ENCODE results near the gene TCL1A. TPM values are rescaled to one million over a fixed set of nuclear protein-coding genes. Genes with fewer than 3 reads are reported as not detected.

The TCL1A gene
- polyA plus RNA-seq, 4 donors = 0.72 to 2.5 (median 1.1) TPM

GRCh38 chr14:95707327-95707726, 6.6 kb downstream of the TCL1A start:
- no peak for DNase-seq (ENCODE audit: low read depth in 4 of 4, low spot score in 3 of 4)

- no peak for DNase-seq (ENCODE audit: low read depth in 4 of 4, low spot score in 3 of 4)
Observed at GRCh38 chr14:95705518-95705917, 8.4 kb downstream of the TCL1A start.

GRCh38 chr14:95703805-95704204, 10.1 kb downstream of the TCL1A start:
- DNase-seq (ENCODE audit: low read depth in 4 of 4, low spot score in 3 of 4) = no peak

- DNase-seq (ENCODE audit: low read depth in 4 of 4, low spot score in 3 of 4) = no peak
Observed at GRCh38 chr14:95703341-95703740, 10.6 kb downstream of the TCL1A start.

- DNase-seq (ENCODE audit: low read depth in 4 of 4, low spot score in 3 of 4) = peak in 2 of 4 donors; percentile 26 to 48
Observed at GRCh38 chr14:95701846-95702221, 12.1 kb downstream of the TCL1A start.

- DNase-seq (ENCODE audit: low read depth in 4 of 4, low spot score in 3 of 4) = no peak
Observed at GRCh38 chr14:95700221-95700976, 13.5 kb downstream of the TCL1A start.

GRCh38 chr14:95699412-95699811, 14.5 kb downstream of the TCL1A start:
- DNase-seq (ENCODE audit: low read depth in 4 of 4, low spot score in 3 of 4) = no peak

GRCh38 chr14:95698287-95698686, 15.6 kb downstream of the TCL1A start:
- no peak for DNase-seq (ENCODE audit: low read depth in 4 of 4, low spot score in 3 of 4)

- DNase-seq (ENCODE audit: low read depth in 4 of 4, low spot score in 3 of 4) = no peak
Observed at GRCh38 chr14:95697764-95698163, 16.2 kb downstream of the TCL1A start.

GRCh38 chr14:95696741-95697140, 17.2 kb downstream of the TCL1A start:
- DNase-seq (ENCODE audit: low read depth in 4 of 4, low spot score in 3 of 4) = no peak

- no peak for DNase-seq (ENCODE audit: low read depth in 4 of 4, low spot score in 3 of 4)
Observed at GRCh38 chr14:95695913-95696312, 18.0 kb downstream of the TCL1A start.

- DNase-seq (ENCODE audit: low read depth in 4 of 4, low spot score in 3 of 4) = no peak
Observed at GRCh38 chr14:95695051-95695450, 18.9 kb downstream of the TCL1A start.

- no peak for DNase-seq (ENCODE audit: low read depth in 4 of 4, low spot score in 3 of 4)
Observed at GRCh38 chr14:95692109-95692508, 21.8 kb downstream of the TCL1A start.

GRCh38 chr14:95691591-95691990, 22.3 kb downstream of the TCL1A start:
- no peak for DNase-seq (ENCODE audit: low read depth in 4 of 4, low spot score in 3 of 4)

- DNase-seq (ENCODE audit: low read depth in 4 of 4, low spot score in 3 of 4) = no peak
Observed at GRCh38 chr14:95690815-95691214, 23.1 kb downstream of the TCL1A start.

- no peak for DNase-seq (ENCODE audit: low read depth in 4 of 4, low spot score in 3 of 4)
Observed at GRCh38 chr14:95689441-95689840, 24.5 kb downstream of the TCL1A start.

- no peak for DNase-seq (ENCODE audit: low read depth in 4 of 4, low spot score in 3 of 4)
Observed at GRCh38 chr14:95686935-95687334, 27.0 kb downstream of the TCL1A start.

GRCh38 chr14:95685978-95686922, 27.7 kb downstream of the TCL1A start, which contains the start of gene TCL1B:
Gene TCL1B (plus strand): TSS chr14:95686426. CDS start chr14:95686468, 42 bp downstream.
- no peak for DNase-seq (ENCODE audit: low read depth in 4 of 4, low spot score in 3 of 4)

- DNase-seq (ENCODE audit: low read depth in 4 of 4, low spot score in 3 of 4) = no peak
Observed at GRCh38 chr14:95683793-95684192, 30.1 kb downstream of the TCL1A start.

GRCh38 chr14:95681153-95681552, 32.8 kb downstream of the TCL1A start:
- DNase-seq (ENCODE audit: low read depth in 4 of 4, low spot score in 3 of 4) = no peak

- DNase-seq (ENCODE audit: low read depth in 4 of 4, low spot score in 3 of 4) = no peak
Observed at GRCh38 chr14:95679998-95680735, 33.8 kb downstream of the TCL1A start.
